HCT116 (cell line): Measurements from ENCODE around the gene OLIG3.

ENCODE experiments used
- CEBPB ChIP-seq: IDR thresholded peaks from 2 replicates; pipeline ENCODE4 v1.6.1; 2012; ENCODE audit warnings: low read depth
- CTCF ChIP-seq, 3 experiments: fragments of 200-600 bp in 1 of 3; sonication (generic) in 1 of 3; IDR thresholded peaks in 2 of 3; conservative IDR thresholded peaks in 1 of 3; 2 replicates each; pipeline ENCODE4 v1.5.1; 2012 to 2017; ENCODE audit warnings: low read depth in 2 of 3, low read length in 2 of 3, antibody characterized with exemption in 1 of 3, borderline replicate concordance in 1 of 3, control low read depth in 1 of 3, mild to moderate bottlenecking in 1 of 3, mixed read lengths in 1 of 3, mixed run types in 1 of 3, moderate library complexity in 1 of 3; ENCODE audit not compliant: insufficient read depth in 1 of 3
- EGR1 ChIP-seq: IDR thresholded peaks from 2 replicates; pipeline ENCODE4 v1.6.1; 2012; ENCODE audit warnings: low read depth
- EZH2 ChIP-seq: fragments of 200-600 bp; sonication (generic); IDR thresholded peaks from 2 replicates; pipeline ENCODE4 v1.6.1; 2017; ENCODE audit warnings: antibody characterized with exemption, mixed run types
- POLR2A ChIP-seq: IDR thresholded peaks from 2 replicates; pipeline ENCODE4 v1.7.0; 2011; ENCODE audit warnings: borderline replicate concordance; ENCODE audit not compliant: insufficient read depth, insufficient read length; ENCODE audit errors: extremely low read depth
- POLR2AphosphoS5 ChIP-seq: IDR thresholded peaks from 2 replicates; pipeline ENCODE4 v1.6.1; 2011; ENCODE audit warnings: mild to moderate bottlenecking, low read depth, low read length, moderate library complexity
- RAD21 ChIP-seq: IDR thresholded peaks from 2 replicates; pipeline ENCODE4 v1.6.1; 2012; ENCODE audit warnings: low read depth, mild to moderate bottlenecking
- SP1 ChIP-seq: IDR thresholded peaks from 2 replicates; pipeline ENCODE4 v1.6.1; 2012; ENCODE audit warnings: low read depth
- ZNF274 ChIP-seq: fragments of 200-500 bp; sonication (Bioruptor generic); IDR thresholded peaks from 2 replicates; pipeline ENCODE4 v1.6.1; 2014; ENCODE audit warnings: mild to moderate bottlenecking, low read depth, low read length, inconsistent platforms

- TF ChIP-seq SP1 = no peak
- TF ChIP-seq EGR1 = no peak
- TF ChIP-seq CTCF (IDR thresholded peaks at IDR 0.05 in 2 of 3, conservative IDR thresholded peaks at IDR 0.05 in 1 of 3; ENCODE audit: borderline replicate concordance in 1 of 3, insufficient read depth in 1 of 3, low read depth in 2 of 3, low read length in 2 of 3) = no peak
- no peak for TF ChIP-seq POLR2AphosphoS5
- TF ChIP-seq CEBPB = no peak
- TF ChIP-seq POLR2A = no peak
- no peak for TF ChIP-seq EZH2
- no peak for TF ChIP-seq RAD21
- TF ChIP-seq ZNF274 = no peak
Measured at GRCh38 chr6:137512757-137513605, 18.8 kb upstream of the OLIG3 start.
